ENCODE data around the gene KEL. TPM values are rescaled to one million over a fixed set of nuclear protein-coding genes. Genes with fewer than 3 reads are reported as not detected.

The KEL gene
- total and polyA plus RNA-seq, 2 donors from 2014 or later, result 0.28 to 0.39 TPM

- no peaks in the 10 kb centered on the region for H3K27me3 ChIP-seq (ENCODE audit: control insufficient read depth, insufficient read depth, low read length)
- DNase-seq, result no peak
- no peak for TF ChIP-seq CTCF (IDR thresholded peaks at IDR 0.05; ENCODE audit: borderline replicate concordance, extremely low read depth, insufficient read depth)
- no peaks in the 10 kb centered on the region for H3K36me3 ChIP-seq (ENCODE audit: control insufficient read depth in 2 of 3, insufficient read depth in 3 of 3, low read length in 3 of 3)
- no peak overlapping the region for H3K4me3 ChIP-seq (ENCODE audit: low read length in 3 of 3)
- H3K9me3 ChIP-seq (ENCODE audit: control insufficient read depth in 2 of 3, insufficient read depth in 1 of 3, low read length in 3 of 3), result no peaks in the 10 kb centered on the region
- H3K27ac ChIP-seq (ENCODE audit: low read depth in 2 of 2, low read length in 2 of 2), result no peak overlapping the region
- peaks cover 0 to 2% (median 0%) of the 10 kb centered on the region in 3 donors for H3K4me1 ChIP-seq (ENCODE audit: control insufficient read depth in 2 of 3, insufficient read depth in 2 of 3, low read depth in 1 of 3, low read length in 3 of 3)
- intact Hi-C loops (cut with DNase I), result no loop called here
- no peak overlapping the region for H3K9ac ChIP-seq (ENCODE audit: low read length in 3 of 3)
- FAIRE-seq, result no peak
Observed at GRCh38 chr7:142915315-142915714, 46.8 kb downstream of the KEL start.

GRCh38 chr7:142914121-142914520, 48.0 kb downstream of the KEL start:
- intact Hi-C loops (cut with DNase I), result no loop called here
- Histone ChIP-seq H3K9me3 (ENCODE audit: control insufficient read depth in 2 of 3, insufficient read depth in 1 of 3, low read length in 3 of 3) (no peaks in the 10 kb centered on the region), H3K27ac (ENCODE audit: low read depth in 2 of 2, low read length in 2 of 2) (no peak overlapping the region), H3K4me1 (ENCODE audit: control insufficient read depth in 2 of 3, insufficient read depth in 2 of 3, low read depth in 1 of 3, low read length in 3 of 3) (peaks cover 0 to 2% (median 0%) of the 10 kb centered on the region in 3 donors), H3K27me3 (ENCODE audit: control insufficient read depth, insufficient read depth, low read length) (no peaks in the 10 kb centered on the region), H3K4me3 (ENCODE audit: low read length in 3 of 3) (no peak overlapping the region), H3K36me3 (ENCODE audit: control insufficient read depth in 2 of 3, insufficient read depth in 3 of 3, low read length in 3 of 3) (no peaks in the 10 kb centered on the region), H3K9ac (ENCODE audit: low read length in 3 of 3) (no peak overlapping the region)
- DNase-seq (no peak), FAIRE-seq (no peak)
- no peak for TF ChIP-seq CTCF (IDR thresholded peaks at IDR 0.05; ENCODE audit: borderline replicate concordance, extremely low read depth, insufficient read depth)

- peaks cover 0 to 2% (median 0%) of the 10 kb centered on the region in 3 donors for H3K4me1 ChIP-seq (ENCODE audit: control insufficient read depth in 2 of 3, insufficient read depth in 2 of 3, low read depth in 1 of 3, low read length in 3 of 3)
- no peaks in the 10 kb centered on the region for H3K9me3 ChIP-seq (ENCODE audit: control insufficient read depth in 2 of 3, insufficient read depth in 1 of 3, low read length in 3 of 3)
- no peak overlapping the region for H3K9ac ChIP-seq (ENCODE audit: low read length in 3 of 3)
- intact Hi-C loops (cut with DNase I), result no loop called here
- no peak overlapping the region for H3K27ac ChIP-seq (ENCODE audit: low read depth in 2 of 2, low read length in 2 of 2)
- FAIRE-seq (no peak), DNase-seq (no peak)
- no peak for TF ChIP-seq CTCF (IDR thresholded peaks at IDR 0.05; ENCODE audit: borderline replicate concordance, extremely low read depth, insufficient read depth)
- H3K36me3 ChIP-seq (ENCODE audit: control insufficient read depth in 2 of 3, insufficient read depth in 3 of 3, low read length in 3 of 3), result no peaks in the 10 kb centered on the region
- H3K4me3 ChIP-seq (ENCODE audit: low read length in 3 of 3), result no peak overlapping the region
- no peaks in the 10 kb centered on the region for H3K27me3 ChIP-seq (ENCODE audit: control insufficient read depth, insufficient read depth, low read length)
Observed at GRCh38 chr7:142913566-142913965, 48.6 kb downstream of the KEL start.

- intact Hi-C loops (cut with DNase I), result no loop called here
- Histone ChIP-seq H3K9ac (ENCODE audit: low read length in 3 of 3) (no peak overlapping the region), H3K36me3 (ENCODE audit: control insufficient read depth in 2 of 3, insufficient read depth in 3 of 3, low read length in 3 of 3) (no peaks in the 10 kb centered on the region), H3K4me1 (ENCODE audit: control insufficient read depth in 2 of 3, insufficient read depth in 2 of 3, low read depth in 1 of 3, low read length in 3 of 3) (peaks cover 0 to 2% (median 0%) of the 10 kb centered on the region in 3 donors), H3K9me3 (ENCODE audit: control insufficient read depth in 2 of 3, insufficient read depth in 1 of 3, low read length in 3 of 3) (no peaks in the 10 kb centered on the region), H3K27me3 (ENCODE audit: control insufficient read depth, insufficient read depth, low read length) (no peaks in the 10 kb centered on the region), H3K4me3 (ENCODE audit: low read length in 3 of 3) (no peak overlapping the region), H3K27ac (ENCODE audit: low read depth in 2 of 2, low read length in 2 of 2) (no peak overlapping the region)
- no peak for FAIRE-seq
- TF ChIP-seq CTCF (IDR thresholded peaks at IDR 0.05; ENCODE audit: borderline replicate concordance, extremely low read depth, insufficient read depth), result no peak
- DNase-seq, result no peak
Observed at GRCh38 chr7:142913051-142913450, 49.1 kb downstream of the KEL start.
